HG03565 (cell line): ENCODE results near the gene NPAS3.

Experiments used
- ATAC-seq: cut with Tn5 transposase; IDR thresholded peaks from one replicate; pipeline ENCODE4 v1.9.1; 2021; ENCODE audit warnings: mild to moderate bottlenecking, moderate library complexity; ENCODE audit not compliant: unreplicated experiment

NPAS3 gene

DNA sequence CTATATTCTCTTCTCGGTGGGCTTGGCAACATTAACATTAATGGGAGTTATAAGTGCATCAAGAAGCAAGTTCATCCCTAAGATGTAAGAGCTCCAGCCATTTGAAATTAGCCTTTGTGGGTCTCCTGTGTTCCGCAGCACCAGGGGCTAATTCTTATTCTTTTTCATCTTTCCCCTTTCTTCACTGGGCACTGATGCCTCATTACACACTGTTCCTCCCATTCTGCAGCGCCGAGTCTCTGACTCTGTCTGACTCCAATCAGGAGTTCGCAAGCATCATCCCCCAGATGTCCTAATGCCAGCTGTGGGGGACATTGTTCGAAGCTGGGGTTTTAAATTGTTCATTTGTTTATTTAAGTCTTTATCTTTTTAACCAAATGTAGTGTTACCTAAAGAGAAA lies 670.9 kb downstream of the NPAS3 start:
- ATAC-seq: no peak

DNA sequence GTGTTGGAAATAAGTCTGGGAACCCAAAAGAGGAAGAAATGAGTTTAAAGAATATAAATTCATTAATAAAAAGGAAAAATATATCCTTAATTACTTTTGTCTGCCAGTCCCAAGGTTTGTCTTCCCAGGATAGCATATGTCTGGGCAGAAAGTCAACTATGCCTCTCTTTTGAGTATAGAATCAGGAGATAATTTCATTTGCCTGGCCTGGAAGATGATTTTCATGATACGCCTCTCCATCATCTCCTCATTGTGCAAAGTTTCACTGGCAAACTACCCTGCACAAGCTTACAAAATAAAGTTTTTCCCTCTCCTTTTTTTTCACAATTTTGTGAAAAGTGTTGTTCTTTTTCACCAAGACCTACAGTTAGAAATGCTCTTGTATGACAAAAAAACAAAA lies 671.4 kb downstream of the NPAS3 start:
- ATAC-seq: no peak

DNA sequence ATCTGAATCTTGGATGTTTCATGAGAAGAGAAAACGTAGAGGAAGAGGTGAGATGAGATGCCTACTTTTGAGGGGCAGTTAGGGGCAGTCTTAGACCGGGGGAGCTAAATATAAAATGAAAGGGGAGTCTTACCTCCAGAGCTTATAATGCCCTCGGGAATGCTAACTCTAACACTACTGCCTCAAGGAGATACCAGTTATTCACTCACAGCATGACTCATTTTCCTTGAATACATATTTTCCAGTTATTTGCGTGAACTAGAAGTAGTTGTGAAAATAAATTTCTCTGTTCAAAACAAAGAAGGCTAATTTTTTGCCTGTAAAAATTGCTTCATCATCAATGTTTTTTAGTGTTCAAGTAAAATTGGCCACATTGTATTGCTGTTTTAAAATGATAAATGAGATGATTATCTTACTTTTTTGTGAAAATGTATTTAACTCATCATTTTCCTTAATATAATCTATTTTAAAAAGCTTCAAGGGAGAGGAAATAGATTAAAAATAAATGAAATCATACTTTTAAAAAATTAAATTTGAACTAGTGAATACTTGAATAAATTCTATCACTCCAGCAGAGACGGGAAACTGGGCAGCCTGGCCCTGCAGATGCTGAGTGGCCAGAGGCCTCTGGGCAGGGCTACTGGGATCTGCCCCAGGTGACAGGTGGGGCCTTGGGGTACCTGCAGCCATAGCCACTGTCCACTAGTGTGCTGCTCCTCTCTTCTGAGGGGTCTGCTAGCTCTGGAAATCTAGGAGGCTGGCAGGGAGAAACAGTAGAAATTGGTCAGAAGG lies 672.9 kb downstream of the NPAS3 start:
- ATAC-seq: no peak

DNA sequence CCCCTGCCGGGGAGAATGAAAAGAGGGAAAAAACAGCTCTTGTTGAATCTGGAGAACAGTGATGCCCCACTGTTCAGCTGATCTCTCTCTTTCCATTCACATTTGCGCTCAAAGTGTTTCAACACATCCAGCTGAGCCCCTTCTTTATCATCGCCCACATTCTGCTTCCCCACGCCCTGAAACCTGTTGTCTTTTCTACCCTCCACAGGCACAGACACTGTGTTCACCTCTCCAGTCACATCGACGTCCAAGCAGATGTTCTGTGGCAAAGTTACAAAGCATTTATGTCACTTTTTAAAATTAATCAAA lies 673.5 kb downstream of the NPAS3 start:
- ATAC-seq: no peak

DNA sequence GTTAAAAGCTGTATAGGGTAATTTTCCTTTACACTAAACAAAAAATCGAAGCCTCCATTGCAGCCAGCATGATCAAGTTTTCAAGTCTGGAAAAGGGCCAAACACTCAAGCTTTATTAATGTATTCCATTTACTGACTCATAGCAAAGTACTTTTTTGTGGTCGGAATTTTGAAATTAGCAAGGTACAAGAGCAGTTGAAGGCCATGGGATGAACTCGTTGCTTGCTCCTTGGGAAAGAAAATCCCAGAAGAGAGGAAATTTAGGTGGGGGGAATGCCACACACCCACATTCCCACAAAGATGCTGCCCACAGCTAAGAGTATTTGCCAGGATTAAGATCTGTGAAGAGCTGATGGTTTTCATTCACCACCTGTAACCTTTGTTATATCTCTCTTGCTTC lies 678.5 kb downstream of the NPAS3 start:
- no peak for ATAC-seq

DNA sequence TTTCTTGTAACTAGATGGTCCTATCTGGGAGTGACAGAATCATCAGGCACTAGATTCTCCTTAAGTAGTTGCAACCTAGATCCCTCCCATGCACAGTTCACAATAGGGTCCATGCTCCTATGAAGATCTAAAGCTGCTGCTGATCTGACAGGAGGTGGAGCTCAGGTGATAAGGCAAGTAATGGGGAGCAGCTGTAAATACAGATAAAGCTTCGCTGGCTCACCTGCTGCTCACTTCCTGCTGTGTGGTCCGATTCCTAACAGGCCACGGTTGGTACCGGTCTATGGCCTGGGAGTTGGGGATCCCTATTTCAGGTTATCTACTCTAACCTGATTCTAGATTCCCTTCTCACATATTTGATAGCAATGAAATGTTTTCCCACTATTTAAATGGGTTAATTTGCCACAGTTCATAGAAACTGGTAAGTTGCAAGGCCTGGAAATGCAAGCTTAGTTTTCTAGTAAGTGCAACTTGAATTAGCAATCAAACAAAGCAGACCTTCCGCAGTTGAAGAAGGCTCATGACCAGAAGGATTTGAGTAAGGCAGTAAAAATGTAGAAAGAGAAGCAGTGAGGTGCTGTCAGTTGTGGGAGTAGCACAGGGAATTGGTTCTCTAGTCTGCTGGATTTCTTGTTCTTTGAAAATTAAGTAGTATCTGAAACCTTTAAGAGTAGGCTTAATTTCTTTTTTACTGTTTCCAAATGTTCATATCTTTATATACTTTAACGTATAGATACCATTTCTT lies 679.9 kb downstream of the NPAS3 start:
- no peak for ATAC-seq

DNA sequence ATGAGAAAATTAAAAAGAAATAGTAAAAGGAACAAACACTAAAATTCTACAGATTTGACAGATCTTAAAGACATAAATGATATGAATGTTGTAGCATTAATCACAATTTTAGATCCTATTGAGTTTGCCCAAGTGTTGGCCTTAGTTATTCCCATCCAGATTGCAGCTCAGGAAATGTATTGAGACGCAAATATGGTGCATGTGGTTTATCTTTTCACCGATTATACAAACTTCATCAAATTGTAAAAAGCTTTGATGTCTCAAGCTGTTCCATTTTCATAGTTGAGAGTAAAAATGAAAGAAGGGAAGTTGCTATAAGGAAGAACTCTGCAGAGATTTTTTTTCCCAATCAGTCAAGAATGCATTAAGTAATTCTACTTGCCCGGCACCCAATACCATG lies 683.8 kb downstream of the NPAS3 start:
- ATAC-seq: no peak

DNA sequence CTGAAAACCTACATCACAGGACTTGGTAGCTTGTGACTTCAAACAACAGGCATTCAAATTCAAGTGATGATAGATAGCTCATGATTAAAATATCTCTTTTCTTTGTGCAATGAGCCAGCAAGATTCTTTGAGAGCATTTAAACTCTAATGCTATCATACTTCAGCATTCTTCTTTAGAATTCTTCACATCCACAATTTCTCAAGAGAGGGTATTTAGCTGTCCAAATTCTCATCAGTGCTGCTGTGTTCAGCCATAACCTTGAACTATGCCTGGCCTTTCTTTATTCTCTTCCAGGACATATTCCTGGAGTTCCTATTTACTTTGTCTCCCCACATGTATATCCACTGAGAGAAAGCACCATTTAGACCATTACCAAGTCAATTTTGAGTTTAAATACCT lies 691.1 kb downstream of the NPAS3 start:
- ATAC-seq: no peak

DNA sequence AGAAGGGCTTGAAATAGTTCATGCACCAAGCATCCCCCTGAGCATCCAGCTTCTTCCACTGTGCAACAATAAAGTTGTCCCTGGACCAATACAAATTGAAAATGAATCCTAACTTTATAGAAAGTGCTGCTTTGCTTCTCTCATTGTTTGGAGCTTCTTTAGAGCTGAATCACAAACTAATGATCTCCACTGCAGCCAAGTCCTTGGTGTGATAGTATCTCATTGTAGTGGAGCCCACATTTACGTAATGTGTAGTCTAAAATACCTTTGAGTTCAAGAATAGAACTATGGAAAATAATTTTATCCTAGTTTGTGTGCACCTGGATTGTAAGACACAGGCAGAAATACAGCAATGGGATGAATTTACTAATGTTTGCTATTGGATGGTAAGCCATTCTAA lies 692.3 kb downstream of the NPAS3 start:
- no peak for ATAC-seq

DNA sequence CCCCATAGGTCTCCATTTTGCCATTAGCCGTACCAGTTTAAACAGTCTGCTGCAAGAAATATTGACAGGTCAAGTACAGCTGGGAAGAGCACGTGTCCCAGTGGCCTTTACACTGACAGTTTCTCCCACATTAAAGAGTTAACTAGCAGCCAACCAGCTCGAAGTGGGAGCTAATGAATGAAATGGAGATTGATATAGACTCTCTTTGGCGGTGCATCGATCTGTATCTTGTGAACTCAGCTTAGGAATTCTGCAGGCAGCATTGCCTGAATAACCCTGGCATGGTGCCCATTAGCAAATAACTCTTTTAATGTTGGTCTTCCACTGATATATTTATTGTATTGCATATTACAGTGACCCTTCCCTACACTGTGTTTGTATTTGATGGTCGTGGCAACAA lies 692.8 kb downstream of the NPAS3 start:
- ATAC-seq: no peak

DNA sequence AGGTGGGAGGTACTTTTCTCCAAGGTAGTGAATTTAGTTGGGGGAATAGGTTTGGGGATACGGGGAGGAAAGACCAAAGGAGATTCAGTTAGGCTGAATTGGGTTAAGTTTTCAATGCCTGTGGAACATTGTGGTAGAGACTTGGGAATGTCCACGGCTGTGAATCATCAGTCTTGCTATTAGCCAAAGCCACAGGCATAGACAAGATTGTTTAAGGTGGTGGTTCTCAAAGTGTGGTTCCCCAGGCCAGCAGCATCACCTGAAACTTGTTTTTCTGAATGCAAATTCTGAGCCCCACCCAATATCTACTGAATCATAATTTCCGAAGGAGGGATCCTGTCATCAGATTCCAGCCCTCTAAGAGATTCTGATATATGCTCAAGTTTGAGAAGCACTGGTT lies 696.0 kb downstream of the NPAS3 start:
- ATAC-seq: no peak

DNA sequence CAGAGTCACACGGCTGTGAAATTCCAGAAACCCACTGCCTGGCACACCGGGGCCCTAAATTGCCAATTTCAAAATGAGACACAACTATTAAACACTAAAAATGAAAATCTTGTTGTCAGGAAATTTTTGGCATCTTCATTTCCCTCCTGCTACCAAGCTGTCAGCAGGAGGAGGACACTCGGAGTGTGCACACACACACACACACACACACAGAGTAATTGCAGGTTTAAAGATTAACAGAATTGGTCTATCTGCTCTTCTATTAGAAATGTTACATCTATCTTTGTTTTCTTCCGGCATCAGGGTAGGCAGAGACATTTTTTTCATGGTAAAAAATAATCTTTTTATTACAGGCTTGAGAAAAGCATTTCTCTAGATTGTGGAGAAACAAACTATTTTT lies 698.0 kb downstream of the NPAS3 start:
- no peak for ATAC-seq

DNA sequence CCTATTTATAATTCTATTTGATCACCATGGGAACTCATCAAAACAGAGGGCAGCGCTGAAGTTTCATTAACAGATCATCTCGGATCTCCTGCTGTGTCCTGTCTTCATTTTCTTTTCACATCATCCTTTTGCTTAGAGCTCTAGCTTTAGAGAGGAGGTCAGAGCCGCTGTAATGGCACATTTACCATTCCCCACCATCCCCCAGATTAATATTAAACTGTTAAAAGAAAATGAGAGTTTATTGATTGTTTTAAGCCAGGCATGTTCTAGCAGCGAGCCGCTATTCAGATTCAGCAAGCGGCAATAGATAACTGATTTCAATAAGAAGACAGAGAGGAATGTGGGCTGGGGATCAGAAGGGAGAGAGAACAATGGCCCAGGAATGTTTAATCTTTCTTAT lies 703.4 kb downstream of the NPAS3 start:
- no peak for ATAC-seq

DNA sequence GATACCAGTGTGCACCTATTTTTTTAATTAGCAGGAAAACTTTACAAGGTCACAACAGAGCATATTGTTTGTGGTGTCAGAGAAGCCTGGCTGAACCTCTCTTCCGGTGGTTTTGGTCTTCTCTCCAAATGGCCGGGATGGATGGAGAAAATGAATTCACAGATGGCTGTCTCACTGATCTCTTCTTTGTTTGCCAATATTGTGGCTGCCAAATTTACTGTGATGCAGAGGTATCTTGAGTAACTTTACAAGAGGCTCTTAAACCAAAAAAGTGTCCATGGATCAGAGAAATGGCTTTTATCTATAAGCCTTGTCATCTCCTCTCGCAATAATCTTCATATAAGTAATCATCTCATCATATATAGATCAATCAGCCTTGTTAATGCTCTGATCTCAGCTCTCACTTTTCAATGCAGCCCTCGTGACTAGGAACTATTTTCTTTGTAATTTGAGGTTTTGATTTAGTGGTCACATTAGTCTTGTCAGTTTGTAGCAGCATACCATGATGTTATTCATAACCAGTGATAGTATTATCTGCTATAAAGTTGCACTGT lies 704.1 kb downstream of the NPAS3 start:
- no peak for ATAC-seq

DNA sequence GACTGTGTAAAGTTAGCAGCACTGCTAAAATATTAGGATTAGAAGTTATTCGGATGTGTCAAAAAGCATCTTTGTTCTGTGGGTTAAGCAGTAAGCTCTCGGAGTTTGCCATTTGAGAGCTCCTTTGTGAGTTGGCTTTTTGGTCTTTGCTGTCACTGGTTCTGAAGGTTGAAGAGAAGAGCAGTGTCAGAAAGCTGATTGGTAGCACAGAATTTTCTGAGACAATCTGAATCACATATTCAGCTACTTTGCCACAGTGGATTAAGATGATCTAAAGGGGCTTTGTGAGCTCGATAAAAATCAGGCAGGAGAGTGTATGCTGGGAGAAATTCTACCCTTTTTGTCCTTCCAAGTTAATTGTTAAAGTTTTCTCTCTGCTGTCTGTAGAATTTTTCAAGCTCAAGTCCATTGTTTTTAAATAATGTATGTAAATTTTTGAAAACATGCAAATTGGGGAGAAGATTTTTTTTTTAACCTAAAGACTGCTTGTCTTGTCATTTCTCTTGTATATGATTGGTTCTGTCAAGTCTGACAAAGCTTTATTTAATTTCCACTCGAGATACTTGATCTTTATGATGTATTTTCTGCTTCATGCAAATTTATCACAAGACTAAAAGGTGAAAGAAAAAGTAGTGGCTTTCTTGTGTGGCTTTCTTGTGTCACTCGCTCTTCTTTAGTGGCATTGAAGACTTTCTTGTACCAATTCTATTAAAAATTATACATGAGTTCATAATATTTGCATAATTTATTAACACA lies 704.9 kb downstream of the NPAS3 start:
- no peak for ATAC-seq

DNA sequence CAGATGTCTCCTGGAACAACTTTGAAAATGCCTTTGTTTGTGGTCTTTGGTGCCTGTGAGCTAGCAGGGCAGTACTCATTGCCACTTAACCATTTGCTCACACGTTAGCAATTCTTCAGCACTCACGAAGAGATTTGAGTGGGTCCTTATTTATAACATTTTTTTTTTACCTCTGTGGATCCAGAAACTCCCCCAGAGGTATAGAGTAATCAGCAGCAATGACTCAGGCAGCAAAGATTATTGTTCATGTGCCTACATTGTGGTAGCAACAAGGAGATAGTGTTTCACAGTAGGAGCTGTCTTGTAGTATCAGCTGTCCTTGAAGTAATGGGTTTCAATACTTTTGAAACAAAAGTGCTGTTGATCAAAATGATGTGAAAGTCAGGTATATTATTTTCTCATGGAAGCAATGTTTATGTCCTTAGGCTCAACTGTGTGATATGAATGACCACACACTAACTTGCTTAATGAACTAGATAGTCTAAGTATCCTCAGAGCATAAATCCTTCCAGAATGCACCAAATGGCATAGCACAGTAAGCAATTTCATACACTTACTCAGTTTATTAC lies 708.1 kb downstream of the NPAS3 start:
- no peak for ATAC-seq

DNA sequence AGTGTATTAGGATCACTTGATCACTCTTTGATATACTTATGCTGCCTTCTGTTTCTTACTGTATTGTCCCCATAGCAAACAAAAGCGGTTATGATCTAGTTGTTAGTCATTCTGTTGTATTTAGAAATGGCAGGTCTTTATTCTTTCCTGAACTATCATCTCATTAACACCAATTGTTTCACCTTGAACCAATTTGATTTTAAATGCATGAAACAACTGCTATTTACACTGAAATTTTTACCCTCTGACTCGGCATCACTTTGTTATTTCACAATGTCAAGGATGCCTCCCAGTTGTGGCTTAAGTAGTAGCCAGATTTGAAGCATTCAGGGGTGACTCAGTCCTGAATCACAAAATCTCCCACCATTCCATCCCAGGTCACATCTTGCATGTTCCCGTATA lies 708.7 kb downstream of the NPAS3 start:
- ATAC-seq: no peak

DNA sequence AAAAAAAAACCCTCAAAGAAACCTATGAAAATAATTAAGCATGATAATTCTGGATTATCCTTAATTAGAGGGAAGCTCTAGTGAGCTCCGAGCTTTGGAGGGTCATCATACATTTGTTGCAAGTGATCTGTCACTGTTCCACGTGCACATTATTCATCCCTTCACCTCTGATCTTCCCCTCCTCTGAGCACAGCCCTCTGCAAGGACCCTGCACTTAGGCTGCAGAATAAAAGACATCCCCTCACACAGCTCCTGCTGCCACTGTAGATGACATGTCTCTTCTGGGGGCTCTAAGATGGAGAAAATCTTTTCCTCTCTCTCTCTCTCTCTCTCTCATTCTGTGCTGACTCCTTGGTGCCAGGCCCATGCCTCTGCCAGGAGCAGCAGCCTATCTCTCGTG lies 711.8 kb downstream of the NPAS3 start:
- ATAC-seq: no peak

DNA sequence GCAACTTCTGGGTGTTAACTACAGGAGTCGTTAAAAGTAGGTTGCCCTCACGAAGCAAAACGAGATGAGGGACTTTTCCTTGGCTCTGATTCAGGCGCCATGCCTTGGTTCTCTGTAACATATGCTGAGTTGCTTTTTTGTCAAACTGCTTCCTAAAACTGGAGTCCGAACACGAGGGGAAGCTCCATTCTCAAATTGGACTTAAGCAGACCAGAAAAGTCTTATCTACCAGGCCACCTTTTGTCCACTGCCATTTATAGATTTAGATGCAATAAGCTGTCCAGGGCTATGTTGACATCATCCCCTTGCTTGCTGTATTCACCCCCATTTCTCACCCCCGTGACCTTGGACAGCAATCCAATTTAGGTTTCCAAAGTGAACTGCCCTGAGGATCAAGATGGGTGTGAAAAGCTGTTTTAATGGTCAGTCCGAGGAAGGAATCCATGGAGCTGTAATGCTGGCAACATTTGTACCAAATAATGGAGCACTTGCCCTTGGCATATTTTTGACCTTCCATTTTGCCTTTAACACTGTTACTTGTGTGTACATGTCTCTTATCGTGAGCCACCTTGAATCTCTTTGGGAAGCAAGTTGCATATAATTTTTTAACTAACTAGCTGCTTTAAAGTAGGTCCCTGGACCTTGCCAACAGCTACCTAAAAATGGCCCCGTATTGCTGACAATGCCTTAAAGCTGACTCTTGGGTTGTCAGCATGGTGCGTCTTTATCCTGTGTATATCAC lies 714.1 kb downstream of the NPAS3 start:
- ATAC-seq: no peak

DNA sequence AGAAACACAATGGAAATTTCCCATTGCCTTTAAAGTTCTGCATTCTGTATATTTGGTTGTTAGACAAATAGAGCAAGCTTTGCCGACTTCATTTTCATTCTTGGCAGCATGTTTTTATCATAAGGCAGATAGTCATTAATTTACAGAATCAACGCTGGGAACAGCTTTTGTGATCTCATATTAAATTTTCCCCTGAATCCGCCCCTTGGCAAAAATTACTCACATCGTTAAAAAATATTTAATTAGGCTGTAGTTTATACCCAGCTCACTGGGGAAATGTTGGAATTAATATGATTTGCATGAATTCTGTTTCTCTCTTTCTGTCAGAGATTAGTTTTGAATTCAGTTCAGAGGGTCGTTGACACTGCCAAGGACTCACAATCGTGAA lies 714.6 kb downstream of the NPAS3 start:
- no peak for ATAC-seq

DNA sequence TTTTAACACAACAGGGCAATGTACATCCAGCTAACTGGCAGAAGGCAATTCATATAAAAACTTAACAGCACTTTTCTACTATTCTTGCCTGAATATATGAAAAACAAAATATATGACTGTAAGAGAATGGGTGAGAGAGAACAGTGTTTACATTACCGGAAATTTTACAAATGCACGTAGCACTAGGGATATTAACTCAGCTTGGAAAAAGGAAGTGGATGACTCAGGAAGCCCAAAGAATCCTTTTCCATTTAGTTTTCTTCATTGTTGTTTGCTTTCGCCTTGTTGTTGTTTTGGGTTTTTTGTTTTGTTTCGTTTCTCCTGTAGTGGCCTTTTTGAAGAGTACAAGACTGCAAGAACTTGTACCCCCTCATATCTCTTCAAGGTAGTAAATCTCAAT lies 716.7 kb downstream of the NPAS3 start:
- no peak for ATAC-seq
